GM13977 (cell line): ENCODE results near the gene KAT5.

Experiments used
- DNase-seq: peaks from one replicate; pipeline ENCODE4 v3.0.0; 2012; ENCODE audit warnings: low spot score
- CTCF ChIP-seq: IDR thresholded peaks from 2 replicates; pipeline ENCODE4 v1.5.1; 2012; ENCODE audit warnings: mild to moderate bottlenecking, control low read depth; ENCODE audit not compliant: insufficient read depth; ENCODE audit errors: extremely low read depth, missing control alignments
- in situ Hi-C: fragments of 300-500 bp; cut with MboI; formaldehyde crosslinking; loops from one replicate; pipeline ENCODE4 v1.12.0; 2022; ENCODE audit warnings: low sequenced_read_pairs, low pct_unique_long_range_greater_than_20kb, mixed read lengths, inconsistent platforms; ENCODE audit not compliant: unreplicated experiment

Gene KAT5

GRCh38 chr11:65708451-65708850 lies 3.6 kb upstream of the KAT5 start:
- TF ChIP-seq CTCF, result no peak
- in situ Hi-C loops, result no loop called here
- DNase-seq, result no peak

- in situ Hi-C loops, result loop anchor here (10.0 kb wide), 1 partner anchor 105 kb away; no protein-coding TSS in a partner anchor
- no peak for DNase-seq
- no peak for TF ChIP-seq CTCF
Measured at GRCh38 chr11:65709661-65710060, 2.4 kb upstream of the KAT5 start.

- DNase-seq, result no peak
- in situ Hi-C loops, result loop anchor here (10.0 kb wide), 1 partner anchor 104 kb away; no protein-coding TSS in a partner anchor
- TF ChIP-seq CTCF, result no peak
Measured at GRCh38 chr11:65710421-65710820, 1.6 kb upstream of the KAT5 start.

- no peak for DNase-seq
- in situ Hi-C loops, result loop anchor here (10.0 kb wide), 1 partner anchor 102 kb away; no protein-coding TSS in a partner anchor
- no peak for TF ChIP-seq CTCF
Measured at GRCh38 chr11:65712633-65713076, 603 bp downstream of the KAT5 start.

GRCh38 chr11:65713212-65713969 lies 1.3 kb downstream of the KAT5 start:
- DNase-seq, result no peak
- no peak for TF ChIP-seq CTCF
- in situ Hi-C loops, result loop anchor here (10.0 kb wide), 1 partner anchor 101 kb away; no protein-coding TSS in a partner anchor

GRCh38 chr11:65714433-65714832 lies 2.4 kb downstream of the KAT5 start:
- no peak for DNase-seq
- in situ Hi-C loops, result loop anchor here (10.0 kb wide), 1 partner anchor 100 kb away; no protein-coding TSS in a partner anchor
- no peak for TF ChIP-seq CTCF
